Measurements from ENCODE around the gene AHNAK.
A peak's percentile ranks its signal among the peaks of the same experiment; 100 is the strongest.

AHNAK gene

GRCh38 chr11:62548545-62549335 is 2.1 kb upstream of the AHNAK start:
- no peak for DNase-seq (ENCODE audit: low read depth)

- no peak for DNase-seq (ENCODE audit: low read depth)
These were observed 1.2 kb upstream of the AHNAK start for GRCh38 chr11:62547691-62548281.

- no peak for DNase-seq (ENCODE audit: low read depth)
These were observed 471 bp upstream of the AHNAK start for GRCh38 chr11:62546929-62547625.

- DNase-seq (ENCODE audit: low read depth) = peak; percentile 72
These were observed 966 bp downstream of the AHNAK start for GRCh38 chr11:62545437-62546243.

GRCh38 chr11:62544581-62545436 is 1.8 kb downstream of the AHNAK start:
- no peak for DNase-seq (ENCODE audit: low read depth)

GRCh38 chr11:62543680-62544444 is 2.7 kb downstream of the AHNAK start:
- DNase-seq (ENCODE audit: low read depth) = no peak

- no peak for DNase-seq (ENCODE audit: low read depth)
These were observed 3.6 kb downstream of the AHNAK start for GRCh38 chr11:62542750-62543567.

GRCh38 chr11:62542111-62542745 is 4.4 kb downstream of the AHNAK start:
- no peak for DNase-seq (ENCODE audit: low read depth)

- no peak for DNase-seq (ENCODE audit: low read depth)
These were observed 5.6 kb downstream of the AHNAK start for GRCh38 chr11:62540804-62541701.

- no peak for DNase-seq (ENCODE audit: low read depth)
These were observed 7.2 kb downstream of the AHNAK start for GRCh38 chr11:62539238-62539925.

GRCh38 chr11:62538470-62539237 is 8.0 kb downstream of the AHNAK start:
- DNase-seq (ENCODE audit: low read depth) = no peak

- no peak for DNase-seq (ENCODE audit: low read depth)
These were observed 10.2 kb downstream of the AHNAK start for GRCh38 chr11:62536301-62536957.

- no peak for DNase-seq (ENCODE audit: low read depth)
These were observed 10.8 kb downstream of the AHNAK start for GRCh38 chr11:62535802-62536201.

GRCh38 chr11:62534779-62535545 is 11.6 kb downstream of the AHNAK start:
- no peak for DNase-seq (ENCODE audit: low read depth)

- DNase-seq (ENCODE audit: low read depth) = no peak
These were observed 14.5 kb downstream of the AHNAK start for GRCh38 chr11:62532096-62532495.
